ENCODE measurements around the gene TK1. TPM values are rescaled to one million over a fixed set of nuclear protein-coding genes. Genes with fewer than 3 reads are reported as not detected.

The TK1 gene
- total RNA-seq, 1 donor from 2014 or later: 3.8 TPM

- no peaks in the 10 kb centered on the region for H3K9me3 Mint-ChIP-seq
- CTCF ChIA-PET: no interaction called here
- DNase-seq: no peak
- POLR2A ChIA-PET: no interaction called here
- no peak overlapping the region for H3K27ac Mint-ChIP-seq
- no peaks in the 10 kb centered on the region for H3K36me3 Mint-ChIP-seq (ENCODE audit: low read depth)
- ATAC-seq (ENCODE audit: low read depth): no peak
- no peak for TF ChIP-seq CTCF (IDR thresholded peaks at IDR 0.05)
- intact Hi-C loops (cut with micrococcal nuclease): no loop called here
- no peaks in the 10 kb centered on the region for H3K27me3 Mint-ChIP-seq
- H3K4me3 Mint-ChIP-seq: no peak overlapping the region
- peaks cover under 1% of the 10 kb centered on the region for H3K4me1 Mint-ChIP-seq
These were observed 32.7 kb upstream of the TK1 start for GRCh38 chr17:78219396-78220150.

- POLR2A ChIA-PET: interaction anchor here (0.7 to 1.2 kb wide), 2 partner anchors 25 to 40 kb away, joined by 4 to 6 read pairs; no protein-coding TSS in a partner anchor
- TF ChIP-seq CTCF (IDR thresholded peaks at IDR 0.05): no peak
- intact Hi-C loops (cut with micrococcal nuclease): loop anchor here (1.0 kb wide), 1 partner anchor 40 kb away; no protein-coding TSS in a partner anchor
- Mint-ChIP-seq H3K27ac (no peak overlapping the region), H3K36me3 (ENCODE audit: low read depth) (no peaks in the 10 kb centered on the region), H3K4me3 (peak overlapping the region; percentile 48), H3K4me1 (peaks cover 7% of the 10 kb centered on the region), H3K9me3 (no peaks in the 10 kb centered on the region), H3K27me3 (no peaks in the 10 kb centered on the region)
- CTCF ChIA-PET: no interaction called here
- no peak for DNase-seq
- ATAC-seq (ENCODE audit: low read depth): no peak
These were observed 27.8 kb upstream of the TK1 start for GRCh38 chr17:78214706-78215061.

- Mint-ChIP-seq H3K9me3 (no peaks in the 10 kb centered on the region), H3K4me1 (peaks cover 7% of the 10 kb centered on the region), H3K36me3 (ENCODE audit: low read depth) (no peaks in the 10 kb centered on the region), H3K27ac (no peak within 1 kb of the TSS), H3K4me3 (peak within 1 kb of the TSS; percentile 48), H3K27me3 (no peaks in the 10 kb centered on the region)
- DNase-seq: peak; percentile 91
- ChIA-PET POLR2A (interaction anchor here (0.7 to 1.2 kb wide), 3 partner anchors 25 to 91 kb away, joined by 4 to 6 read pairs (median 6); no protein-coding TSS in a partner anchor), CTCF (no interaction called here)
- intact Hi-C loops (cut with micrococcal nuclease): loop anchor here (1.0 kb wide), 1 partner anchor 40 kb away; no protein-coding TSS in a partner anchor
- peak; percentile 100 for ATAC-seq (ENCODE audit: low read depth)
- no peak for TF ChIP-seq CTCF (IDR thresholded peaks at IDR 0.05)
These were observed 27.3 kb upstream of the TK1 start, which contains the start of gene BIRC5 for GRCh38 chr17:78214016-78214705. TSS of gene BIRC5 (plus strand) at chr17:78214253. CDS start at chr17:78214317, 64 bp downstream.

- Mint-ChIP-seq H3K27me3 (no peaks in the 10 kb centered on the region), H3K27ac (no peak overlapping the region), H3K9me3 (no peaks in the 10 kb centered on the region), H3K36me3 (ENCODE audit: low read depth) (no peaks in the 10 kb centered on the region), H3K4me3 (no peak overlapping the region), H3K4me1 (peaks cover 7% of the 10 kb centered on the region)
- DNase-seq (no peak), ATAC-seq (ENCODE audit: low read depth) (no peak)
- intact Hi-C loops (cut with micrococcal nuclease): no loop called here
- ChIA-PET POLR2A (no interaction called here), CTCF (no interaction called here)
- TF ChIP-seq CTCF (IDR thresholded peaks at IDR 0.05): no peak
These were observed 24.2 kb upstream of the TK1 start for GRCh38 chr17:78211032-78211431.

- H3K4me1 Mint-ChIP-seq: peaks cover 7% of the 10 kb centered on the region
- ATAC-seq (ENCODE audit: low read depth): no peak
- H3K4me3 Mint-ChIP-seq: no peak overlapping the region
- DNase-seq: no peak
- H3K9me3 Mint-ChIP-seq: no peaks in the 10 kb centered on the region
- ChIA-PET POLR2A (no interaction called here), CTCF (no interaction called here)
- intact Hi-C loops (cut with micrococcal nuclease): no loop called here
- H3K36me3 Mint-ChIP-seq (ENCODE audit: low read depth): no peaks in the 10 kb centered on the region
- H3K27ac Mint-ChIP-seq: no peak overlapping the region
- TF ChIP-seq CTCF (IDR thresholded peaks at IDR 0.05): no peak
- H3K27me3 Mint-ChIP-seq: no peaks in the 10 kb centered on the region
These were observed 23.3 kb upstream of the TK1 start for GRCh38 chr17:78210111-78210510.
